Measurements from ENCODE around the gene FNDC3A. TPM values are rescaled to one million over a fixed set of nuclear protein-coding genes. Genes with fewer than 3 reads are reported as not detected.

The FNDC3A gene
- total RNA-seq, 1 donor, result 122 TPM

DNA sequence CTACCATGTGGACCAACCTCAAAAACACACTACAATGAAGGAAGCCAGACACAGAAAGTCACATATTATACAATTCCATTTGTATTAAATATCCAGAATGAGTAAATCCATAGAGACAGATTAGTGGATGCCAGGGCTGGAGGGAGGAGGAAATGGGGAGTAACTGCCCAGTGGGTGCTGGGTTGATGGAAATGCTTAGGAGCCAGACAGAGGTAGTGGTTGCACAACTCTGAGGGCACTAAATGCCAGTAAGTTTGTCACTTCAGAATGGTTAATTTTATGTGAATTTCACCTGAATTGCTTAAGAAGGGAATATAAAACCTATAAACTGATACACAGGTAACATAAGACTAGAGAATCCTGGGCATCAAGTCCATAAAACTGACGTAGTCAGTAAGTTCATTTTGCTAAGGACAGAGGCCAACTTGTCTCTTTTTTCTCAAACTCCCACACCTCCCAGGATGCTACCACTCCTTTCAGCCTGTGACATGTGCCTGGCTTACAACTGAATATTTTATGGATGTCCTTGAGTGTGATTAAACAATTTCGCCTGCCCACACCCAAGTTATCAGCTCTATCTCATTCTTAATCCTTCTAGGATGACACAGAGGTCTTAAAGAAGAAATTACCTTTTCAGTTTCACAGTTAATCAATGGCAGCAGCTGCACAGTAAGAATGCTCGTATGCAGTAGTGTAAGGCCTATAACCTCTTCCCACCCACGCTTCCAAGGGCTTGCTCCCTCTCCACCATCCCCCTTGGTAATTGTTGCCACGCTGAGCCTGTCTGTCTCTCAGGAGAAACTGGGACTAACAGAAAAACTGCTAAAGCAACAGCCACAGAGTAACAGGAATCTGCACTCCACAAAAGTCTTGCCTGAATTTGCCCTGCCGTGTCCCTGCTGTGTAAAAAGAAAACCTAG, 238.5 kb downstream of the FNDC3A start:
- TF ChIP-seq CTCF (IDR thresholded peaks at IDR 0.05; ENCODE audit: insufficient read depth, low read depth, low read length), result no peak
- DNase-seq (ENCODE audit: low read depth), result no peak
- no peak overlapping the region for H3K4me3 ChIP-seq (ENCODE audit: low read depth, low read length)

- no peak overlapping the region for H3K4me3 ChIP-seq (ENCODE audit: low read depth, low read length)
- TF ChIP-seq CTCF (IDR thresholded peaks at IDR 0.05; ENCODE audit: insufficient read depth, low read depth, low read length), result no peak
- DNase-seq (ENCODE audit: low read depth), result peak; percentile 30
These were observed 239.2 kb downstream of the FNDC3A start for GRCh38 chr13:49214917-49215376.

- no peak overlapping the region for H3K4me3 ChIP-seq (ENCODE audit: low read depth, low read length)
- TF ChIP-seq CTCF (IDR thresholded peaks at IDR 0.05; ENCODE audit: insufficient read depth, low read depth, low read length), result no peak
- no peak for DNase-seq (ENCODE audit: low read depth)
These were observed 240.6 kb downstream of the FNDC3A start for GRCh38 chr13:49216334-49216733.

GRCh38 chr13:49217962-49218492, 242.3 kb downstream of the FNDC3A start:
- TF ChIP-seq CTCF (IDR thresholded peaks at IDR 0.05; ENCODE audit: insufficient read depth, low read depth, low read length), result no peak
- no peak for DNase-seq (ENCODE audit: low read depth)
- no peak overlapping the region for H3K4me3 ChIP-seq (ENCODE audit: low read depth, low read length)

GRCh38 chr13:49218493-49219051, 242.9 kb downstream of the FNDC3A start:
- no peak overlapping the region for H3K4me3 ChIP-seq (ENCODE audit: low read depth, low read length)
- TF ChIP-seq CTCF (IDR thresholded peaks at IDR 0.05; ENCODE audit: insufficient read depth, low read depth, low read length), result no peak
- peak; percentile 17 for DNase-seq (ENCODE audit: low read depth)

DNA sequence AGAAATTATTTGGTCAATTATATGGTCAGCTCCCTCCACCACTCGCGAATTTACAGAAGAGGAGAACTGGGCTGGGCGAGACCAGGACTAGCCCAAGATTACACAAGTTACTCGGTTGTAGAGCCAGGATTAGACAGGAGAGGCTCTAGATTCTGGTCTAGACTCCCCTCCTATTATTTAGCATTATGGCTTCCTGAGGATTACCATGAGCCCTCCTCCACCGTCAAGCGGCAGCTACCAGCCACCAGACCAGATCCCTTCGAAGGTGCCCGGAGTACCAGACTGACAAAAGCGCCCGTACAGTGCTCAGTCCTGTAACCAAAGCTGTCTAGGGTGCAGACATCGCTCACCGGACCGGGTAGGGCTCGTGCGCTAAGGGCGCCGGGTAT, 243.9 kb downstream of the FNDC3A start:
- TF ChIP-seq CTCF (IDR thresholded peaks at IDR 0.05; ENCODE audit: insufficient read depth, low read depth, low read length), result no peak
- no peak for DNase-seq (ENCODE audit: low read depth)
- H3K4me3 ChIP-seq (ENCODE audit: low read depth, low read length), result peak overlapping the region; percentile 38

All from fibroblast of villous mesenchyme (primary cell).